GM12878 (cell line): Measurements from ENCODE around the gene ZNF620. TPM values are rescaled to one million over a fixed set of nuclear protein-coding genes. Genes with fewer than 3 reads are reported as not detected.

Experiments used
- ATAC-seq: fragments of 200-7000 bp; cut with Tn5 transposase; 3 replicates; pipeline ENCODE4 v1.9.1; 2020; ENCODE audit warnings: mild to moderate bottlenecking, moderate library complexity
- BruUV-seq: library from RNA; stranded (reverse); fragments of 400-500 nt; replicated peaks from 2 replicates; lab custom pipeline; 2021; lab: Mats Ljungman, UMichigan
- CTCF ChIA-PET: fragments of 300-600 bp; sonication (Branson Sonifier 250); formaldehyde crosslinking; extraction: SDS; loops from one replicate; lab custom pipeline; 2021; ENCODE audit warnings: inconsistent platforms; lab: Yijun Ruan, JAX
- POLR2A ChIA-PET: fragments of 350-600 bp; formaldehyde crosslinking; extraction: SDS; loops from one replicate; lab custom pipeline; 2021; ENCODE audit warnings: inconsistent platforms; lab: Charles Lee
- RAD21 ChIA-PET: fragments of 300-600 bp; sonication (Branson Sonifier 250); formaldehyde crosslinking; loops from one replicate; lab custom pipeline; 2023; ENCODE audit warnings: antibody characterized with exemption; ENCODE audit not compliant: unreplicated experiment; lab: Charles Lee
- SMC1A ChIA-PET: fragments of 300-600 bp; sonication (Branson Sonifier 250); formaldehyde crosslinking; loops from one replicate; lab custom pipeline; 2023; ENCODE audit not compliant: unreplicated experiment, uncharacterized antibody; lab: Charles Lee
- DNase-seq: peaks from one replicate; pipeline ENCODE4 v3.0.0-alpha.2; 2011; ENCODE audit warnings: low read depth, low spot score
- FAIRE-seq: peaks from 3 replicates; lab custom pipeline; 2011; peaks lifted over from hg19 to GRCh38; lab: Jason Lieb, UNC
- H2AFZ ChIP-seq: 2 replicates; pipeline ENCODE4 v1.6.0; 2011; ENCODE audit warnings: low read depth, low read length, control low read depth; ENCODE audit not compliant: control insufficient read depth
- H3K27ac ChIP-seq: 2 replicates; pipeline ENCODE4 v1.5.1; 2011; ENCODE audit warnings: control low read depth; ENCODE audit not compliant: control insufficient read depth, insufficient read depth
- H3K27me3 ChIP-seq, 2 experiments: replicated peaks in 1 of 2; 2 replicates each; pipeline versions ENCODE4 v1.6.0 to v1.6.1; 2011; ENCODE audit warnings: low read length in 1 of 2; ENCODE audit not compliant: control insufficient read depth in 2 of 2, insufficient read depth in 2 of 2
- H3K36me3 ChIP-seq, 2 experiments: 2 replicates each; pipeline ENCODE4 v1.5.1; 2011; ENCODE audit warnings: low read length in 1 of 2; ENCODE audit not compliant: control insufficient read depth in 2 of 2, insufficient read depth in 2 of 2
- H3K4me1 ChIP-seq: 2 replicates; pipeline ENCODE4 v1.6.1; 2011; ENCODE audit warnings: mild to moderate bottlenecking, low read length, moderate library complexity, mixed read lengths; ENCODE audit not compliant: control insufficient read depth, insufficient read depth
- H3K4me2 ChIP-seq: 2 replicates; pipeline ENCODE4 v1.6.0; 2011; ENCODE audit warnings: control low read depth; ENCODE audit not compliant: control insufficient read depth, insufficient read depth
- H3K4me3 ChIP-seq: fragments of 200-600 bp; sonication (generic); 2 replicates; pipeline ENCODE4 v1.5.1; 2016
- H3K79me2 ChIP-seq: 2 replicates; pipeline ENCODE4 v1.6.0; 2011; ENCODE audit warnings: low read length; ENCODE audit not compliant: control insufficient read depth, insufficient read depth
- H3K9ac ChIP-seq: 2 replicates; pipeline ENCODE4 v1.8.0; 2011; ENCODE audit warnings: low read length, control low read depth, mixed read lengths; ENCODE audit not compliant: control insufficient read depth, insufficient read depth
- H3K9me3 ChIP-seq: replicated peaks from 3 replicates; pipeline ENCODE4 v1.5.1; 2011; ENCODE audit warnings: mild to moderate bottlenecking, low read length; ENCODE audit not compliant: control insufficient read depth, insufficient read depth
- H4K20me1 ChIP-seq: 2 replicates; pipeline ENCODE4 v1.6.0; 2011; ENCODE audit not compliant: control insufficient read depth, insufficient read depth
- BCLAF1 ChIP-seq: fragments of 450-650 bp; IDR thresholded peaks from 2 replicates; pipeline ENCODE4 v1.6.1; 2017; ENCODE audit warnings: antibody characterized with exemption, mild to moderate bottlenecking, moderate library complexity
- CHD2 ChIP-seq: IDR thresholded peaks from 2 replicates; pipeline ENCODE4 v1.6.1; 2011; ENCODE audit warnings: low read depth, low read length, improper control_type of control experiment, borderline replicate concordance
- CREB1 ChIP-seq: IDR thresholded peaks from 2 replicates; pipeline ENCODE4 v1.6.1; 2012; ENCODE audit warnings: low read depth, mild to moderate bottlenecking, inconsistent platforms
- EP300 ChIP-seq, 2 experiments: fragments of 150-350 bp in 1 of 2; IDR thresholded peaks; 2 replicates each; pipeline ENCODE4 v1.6.1; 2011 to 2012; ENCODE audit warnings: low read depth in 2 of 2, low read length in 2 of 2, borderline replicate concordance in 1 of 2, improper control_type of control experiment in 1 of 2, inconsistent platforms in 1 of 2; ENCODE audit not compliant: control insufficient read depth in 1 of 2
- FOXM1 ChIP-seq: IDR thresholded peaks from 2 replicates; pipeline ENCODE4 v1.6.1; 2012; ENCODE audit warnings: low read depth, mild to moderate bottlenecking, inconsistent platforms, low read length, moderate library complexity
- IKZF1 ChIP-seq: fragments of 450-650 bp; conservative IDR thresholded peaks from 2 replicates; pipeline ENCODE4 v1.6.1; 2017; ENCODE audit warnings: antibody characterized with exemption, mild to moderate bottlenecking
- IKZF2 ChIP-seq, 2 experiments: fragments of 450-650 bp; IDR thresholded peaks; 2 replicates each; pipeline ENCODE4 v1.6.1; 2017; ENCODE audit warnings: mild to moderate bottlenecking in 2 of 2, moderate library complexity in 2 of 2
- LARP7 ChIP-seq: fragments of 450-650 bp; IDR thresholded peaks from 2 replicates; pipeline ENCODE4 v1.6.1; 2017; ENCODE audit warnings: mild to moderate bottlenecking
- NR2C1 ChIP-seq: fragments of 450-650 bp; IDR thresholded peaks from 2 replicates; pipeline ENCODE4 v1.6.1; 2017; ENCODE audit warnings: antibody characterized with exemption, mild to moderate bottlenecking, moderate library complexity
- POU2F2 ChIP-seq: IDR thresholded peaks from 3 replicates; pipeline ENCODE4 v1.6.1; 2011; ENCODE audit warnings: low read depth, mild to moderate bottlenecking, low read length, borderline replicate concordance
- RB1 ChIP-seq: fragments of 450-650 bp; formaldehyde crosslinking; IDR thresholded peaks from 2 replicates; pipeline ENCODE4 v1.6.1; 2017; ENCODE audit warnings: mild to moderate bottlenecking, borderline replicate concordance
- ZNF274 ChIP-seq: IDR thresholded peaks from one replicate; pipeline ENCODE4 v1.8.0; 2011; ENCODE audit not compliant: insufficient read length, insufficient read depth
- WGBS: methylation state at CpG from one replicate; pipeline ENCODE4 v1.1.6; 2016; ENCODE audit warnings: low lambda C conversion rate; ENCODE audit not compliant: insufficient replicate concordance, insufficient coverage; ENCODE audit errors: missing lambda C conversion rate; 5-methylcytosine and 5-hydroxymethylcytosine counted together
- in situ Hi-C: fragments of 300-500 bp; cut with MboI; formaldehyde crosslinking; loops from 9 replicates; pipeline ENCODE4 v1.14.3; 2018; ENCODE audit warnings: mixed read lengths
- intact Hi-C: fragments of 100-400 bp; cut with micrococcal nuclease; formaldehyde crosslinking; loops from one replicate; pipeline ENCODE4 v1.14.2; 2022; ENCODE audit not compliant: unreplicated experiment
- polyA plus RNA-seq, 11 experiments: library from polyadenylated mRNA; depleted of rRNA in 4 of 11; unstranded in 6 of 11; stranded (reverse) in 5 of 11; fragments of >200 nt; fragmentation: Nextera tagmentation in 4 of 11; fragmentation: Illumina TruSeq in 1 of 11; extraction: Ambion mirVana in 4 of 11; extraction: Trizol in 1 of 11; gene quantifications; 1 replicate in 1 of 11; 2 replicates in 10 of 11; pipeline versions ENCODE4 v1.2.1 to v1.2.3, GENCODE V29; 2011 to 2016; ENCODE audit warnings: inconsistent platforms in 2 of 11, missing spikeins in 2 of 11, low read depth in 1 of 11
- total RNA-seq, 4 experiments: library from RNA; depleted of rRNA in 3 of 4; stranded (reverse); fragments of >200 nt in 3 of 4; fragmentation: Illumina TruSeq in 1 of 4; extraction: Trizol in 1 of 4; gene quantifications; 2 replicates each; pipeline versions ENCODE4 v1.2.1 to v1.2.3, GENCODE V29; 2013 to 2021
- TF ChIP-seq, protein P1 (sequence below): fragments of 450-650 bp; IDR thresholded peaks from 2 replicates; pipeline ENCODE4 v1.6.1; 2018; ENCODE audit warnings: mild to moderate bottlenecking, low read depth, moderate library complexity; ENCODE audit not compliant: partially characterized antibody
- TF ChIP-seq, protein P2 (sequence below): fragments of 450-650 bp; IDR thresholded peaks from 2 replicates; pipeline ENCODE4 v1.6.1; 2017; ENCODE audit warnings: mild to moderate bottlenecking, moderate library complexity

ZNF620 gene
- total and polyA plus RNA-seq, 10 of the 15 experiments (the other 5 are each of a cell fraction or from before 2014, with no cell fraction given), result 1.3 to 4.3 (median 2.2) TPM

DNA sequence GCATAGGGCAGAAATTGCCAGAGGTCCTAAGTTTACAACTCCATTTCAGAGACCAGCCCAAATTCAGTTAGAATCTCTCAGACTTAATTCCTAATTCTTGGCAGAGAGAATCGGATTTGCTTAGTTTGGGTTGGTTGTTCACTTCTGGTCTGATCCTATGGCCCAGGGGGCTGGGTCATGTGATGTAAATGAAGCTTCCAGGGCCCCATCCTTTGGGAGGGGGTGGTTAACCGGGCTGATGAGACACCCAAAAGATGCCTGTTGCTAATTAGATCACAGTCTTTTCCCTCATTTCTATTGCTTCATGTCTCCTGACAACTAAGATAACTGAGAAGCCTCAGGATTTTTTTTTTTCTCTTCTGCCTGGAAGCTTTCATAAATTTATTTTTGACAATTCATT is 11.1 kb upstream of the ZNF620 start:
- Histone ChIP-seq H3K9ac (no peak overlapping the region), H3K4me1 (no peaks in the 10 kb centered on the region), H3K4me3 (no peak overlapping the region), H3K9me3 (no peaks in the 10 kb centered on the region), H3K79me2 (no peaks in the 10 kb centered on the region), H3K27ac (no peak overlapping the region), H3K4me2 (no peak overlapping the region), H4K20me1 (no peaks in the 10 kb centered on the region), H3K27me3 (no peaks in the 10 kb centered on the region), H3K36me3 (no peaks in the 10 kb centered on the region), H2AFZ (no peak overlapping the region)
- ChIA-PET CTCF (interaction anchor here (1.1 to 1.2 kb wide), 2 partner anchors 167 to 186 kb away, joined by 3 to 4 read pairs; no protein-coding TSS in a partner anchor), SMC1A (interaction anchor here (0.7 kb wide), 1 partner anchor 14 kb away, joined by 3 read pairs; no protein-coding TSS in a partner anchor), POLR2A (no interaction called here), RAD21 (no interaction called here)
- in situ Hi-C loops (no loop called here), intact Hi-C loops (no loop called here)
- ATAC-seq (no peak), DNase-seq (no peak), FAIRE-seq (no peak)
- WGBS, result 50% methylated on average over 2 of the region's 2 CpGs
- BruUV-seq, result no TSS peak
- no peak for TF ChIP-seq BCLAF1
- TF ChIP-seq FOXM1, result no peak
- no peak for TF ChIP-seq RB1
- TF ChIP-seq CHD2, result no peak
- no peak for TF ChIP-seq EP300 (IDR thresholded peaks at IDR 0.05; ENCODE audit: borderline replicate concordance in 1 of 2, control insufficient read depth in 1 of 2, low read depth in 2 of 2, low read length in 2 of 2)
- no peak for TF ChIP-seq IKZF1
- TF ChIP-seq, protein P1, sequence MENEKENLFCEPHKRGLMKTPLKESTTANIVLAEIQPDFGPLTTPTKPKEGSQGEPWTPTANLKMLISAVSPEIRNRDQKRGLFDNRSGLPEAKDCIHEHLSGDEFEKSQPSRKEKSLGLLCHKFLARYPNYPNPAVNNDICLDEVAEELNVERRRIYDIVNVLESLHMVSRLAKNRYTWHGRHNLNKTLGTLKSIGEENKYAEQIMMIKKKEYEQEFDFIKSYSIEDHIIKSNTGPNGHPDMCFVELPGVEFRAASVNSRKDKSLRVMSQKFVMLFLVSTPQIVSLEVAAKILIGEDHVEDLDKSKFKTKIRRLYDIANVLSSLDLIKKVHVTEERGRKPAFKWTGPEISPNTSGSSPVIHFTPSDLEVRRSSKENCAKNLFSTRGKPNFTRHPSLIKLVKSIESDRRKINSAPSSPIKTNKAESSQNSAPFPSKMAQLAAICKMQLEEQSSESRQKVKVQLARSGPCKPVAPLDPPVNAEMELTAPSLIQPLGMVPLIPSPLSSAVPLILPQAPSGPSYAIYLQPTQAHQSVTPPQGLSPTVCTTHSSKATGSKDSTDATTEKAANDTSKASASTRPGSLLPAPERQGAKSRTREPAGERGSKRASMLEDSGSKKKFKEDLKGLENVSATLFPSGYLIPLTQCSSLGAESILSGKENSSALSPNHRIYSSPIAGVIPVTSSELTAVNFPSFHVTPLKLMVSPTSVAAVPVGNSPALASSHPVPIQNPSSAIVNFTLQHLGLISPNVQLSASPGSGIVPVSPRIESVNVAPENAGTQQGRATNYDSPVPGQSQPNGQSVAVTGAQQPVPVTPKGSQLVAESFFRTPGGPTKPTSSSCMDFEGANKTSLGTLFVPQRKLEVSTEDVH, result no peak
- TF ChIP-seq POU2F2, result no peak
- TF ChIP-seq, protein P2, sequence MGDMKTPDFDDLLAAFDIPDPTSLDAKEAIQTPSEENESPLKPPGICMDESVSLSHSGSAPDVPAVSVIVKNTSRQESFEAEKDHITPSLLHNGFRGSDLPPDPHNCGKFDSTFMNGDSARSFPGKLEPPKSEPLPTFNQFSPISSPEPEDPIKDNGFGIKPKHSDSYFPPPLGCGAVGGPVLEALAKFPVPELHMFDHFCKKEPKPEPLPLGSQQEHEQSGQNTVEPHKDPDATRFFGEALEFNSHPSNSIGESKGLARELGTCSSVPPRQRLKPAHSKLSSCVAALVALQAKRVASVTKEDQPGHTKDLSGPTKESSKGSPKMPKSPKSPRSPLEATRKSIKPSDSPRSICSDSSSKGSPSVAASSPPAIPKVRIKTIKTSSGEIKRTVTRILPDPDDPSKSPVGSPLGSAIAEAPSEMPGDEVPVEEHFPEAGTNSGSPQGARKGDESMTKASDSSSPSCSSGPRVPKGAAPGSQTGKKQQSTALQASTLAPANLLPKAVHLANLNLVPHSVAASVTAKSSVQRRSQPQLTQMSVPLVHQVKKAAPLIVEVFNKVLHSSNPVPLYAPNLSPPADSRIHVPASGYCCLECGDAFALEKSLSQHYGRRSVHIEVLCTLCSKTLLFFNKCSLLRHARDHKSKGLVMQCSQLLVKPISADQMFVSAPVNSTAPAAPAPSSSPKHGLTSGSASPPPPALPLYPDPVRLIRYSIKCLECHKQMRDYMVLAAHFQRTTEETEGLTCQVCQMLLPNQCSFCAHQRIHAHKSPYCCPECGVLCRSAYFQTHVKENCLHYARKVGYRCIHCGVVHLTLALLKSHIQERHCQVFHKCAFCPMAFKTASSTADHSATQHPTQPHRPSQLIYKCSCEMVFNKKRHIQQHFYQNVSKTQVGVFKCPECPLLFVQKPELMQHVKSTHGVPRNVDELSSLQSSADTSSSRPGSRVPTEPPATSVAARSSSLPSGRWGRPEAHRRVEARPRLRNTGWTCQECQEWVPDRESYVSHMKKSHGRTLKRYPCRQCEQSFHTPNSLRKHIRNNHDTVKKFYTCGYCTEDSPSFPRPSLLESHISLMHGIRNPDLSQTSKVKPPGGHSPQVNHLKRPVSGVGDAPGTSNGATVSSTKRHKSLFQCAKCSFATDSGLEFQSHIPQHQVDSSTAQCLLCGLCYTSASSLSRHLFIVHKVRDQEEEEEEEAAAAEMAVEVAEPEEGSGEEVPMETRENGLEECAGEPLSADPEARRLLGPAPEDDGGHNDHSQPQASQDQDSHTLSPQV, result no peak
- no peak for TF ChIP-seq NR2C1
- TF ChIP-seq LARP7, result no peak
- no peak for TF ChIP-seq ZNF274
- TF ChIP-seq CREB1, result no peak
- no peak for TF ChIP-seq IKZF2 (IDR thresholded peaks at IDR 0.05)
